ENCODE data around the gene PRKN.

GRCh38 chr6:161316531-161316930, 1411.0 kb downstream of the PRKN start:
- TF ChIP-seq CTCF (IDR thresholded peaks at IDR 0.05) (no peak), EZH2 (IDR thresholded peaks at IDR 0.05) (no peak)

Measured in neural progenitor cell (in vitro differentiated cells).